Adrenal gland (tissue), 12 donors: ENCODE results near the gene SLC9A4. TPM values are rescaled to one million over a fixed set of nuclear protein-coding genes. Genes with fewer than 3 reads are reported as not detected.

ENCODE experiments used
- DNase-seq, 7 donors: peaks; one replicate each; pipeline ENCODE4 v3.0.0-alpha.2; 2019 to 2020
- H3K27ac ChIP-seq, 5 donors: fragments of 200-600 bp; sonication (generic) in 4 of 5; 1 replicate in 3 of 5; 2 replicates in 2 of 5; pipeline versions ENCODE4 v1.5.1 to v1.8.0; 2016 to 2020; ENCODE audit warnings: mild to moderate bottlenecking in 1 of 5
- H3K27me3 ChIP-seq: fragments of 200-600 bp; 2 replicates; pipeline ENCODE4 v1.8.0; 2021
- H3K36me3 ChIP-seq, 2 donors: fragments of 200-600 bp; replicated peaks in 1 of 2; 1 replicate in 1 of 2; 2 replicates in 1 of 2; pipeline versions ENCODE4 v1.5.1 to v1.8.0; 2018 to 2022
- H3K4me1 ChIP-seq, 2 donors: fragments of 200-600 bp; replicated peaks in 1 of 2; 1 replicate in 1 of 2; 2 replicates in 1 of 2; pipeline versions ENCODE4 v1.5.1 to v1.8.0; 2018 to 2021
- H3K4me3 ChIP-seq, 4 donors: fragments of 200-600 bp; sonication (generic) in 3 of 4; one replicate each; pipeline ENCODE4 v1.5.1; 2016 to 2018
- H3K9me3 ChIP-seq, 3 donors: fragments of 200-600 bp; sonication (generic) in 1 of 3; replicated peaks in 1 of 3; 1 replicate in 2 of 3; 2 replicates in 1 of 3; pipeline versions ENCODE4 v1.5.1 to v1.8.0; 2016 to 2021
- POLR2A ChIP-seq, 2 donors: fragments of 450-650 bp; IDR thresholded peaks; one replicate each; pipeline ENCODE4 v1.6.1; 2017; ENCODE audit warnings: antibody characterized with exemption in 2 of 2, mild to moderate bottlenecking in 2 of 2, moderate library complexity in 1 of 2
- WGBS, 4 donors: extraction: QIAGEN DNeasy Blood & Tissue Kit in 2 of 4; methylation state at CpG; one replicate each; pipeline versions ENCODE4 v1.1.5 to v1.1.7; 2013 to 2017; 5-methylcytosine and 5-hydroxymethylcytosine counted together
- intact Hi-C, 2 donors: fragments of 100-400 bp; cut with DNase I; formaldehyde crosslinking; loops; one replicate each; pipeline versions ENCODE4 v1.14.1 to v1.15.0; 2022 to 2023
- polyA plus RNA-seq, 3 donors: library from polyadenylated mRNA; stranded (reverse); fragments of 200-250 nt in 2 of 3; fragments of 350-450 nt in 1 of 3; fragmentation: Illumina TruSeq in 1 of 3; extraction: RNeasy Lipid Tissue Mini Kit (QIAGEN cat#74804) in 1 of 3; gene quantifications; one replicate each; pipeline ENCODE4 v1.2.3, GENCODE V29; 2013 to 2014
- total RNA-seq, 9 donors: library from RNA; depleted of rRNA in 4 of 9; stranded (reverse); fragments of >200 nt in 4 of 9; fragments of 120-200 nt in 1 of 9; fragmentation: NEBNext Ultra II Directional in 1 of 9; extraction: Animal tissue kit (Norgen Biotek cat#: 25700) in 1 of 9; gene quantifications; one replicate each; pipeline versions ENCODE4 v1.1.0 to v1.2.4, GENCODE V29; 2013 to 2023
- TF ChIP-seq, protein P1 (sequence below), 6 experiments: fragments of 450-650 bp in 4 of 6; fragments of 200-600 bp in 2 of 6; sonication (generic) in 1 of 6; IDR thresholded peaks; 1 replicate in 5 of 6; 2 replicates in 1 of 6; pipeline versions ENCODE4 v1.5.1 to v1.8.0; 2016 to 2021; ENCODE audit warnings: antibody characterized with exemption in 6 of 6, mild to moderate bottlenecking in 2 of 6, moderate library complexity in 1 of 6
- donor health status: healthy with polysubstance abuse.
- donor health status: Bipolar disorder and iron deficiency.
- donor health status: DM: yes; HTN: yes; CAD: no.
- donor health status: DM: no; HTN: no; CAD: no.
- donor health status: DM: no; HTN: no; CAD: no.
- donor health status: DM: yes; HTN: yes; CAD: no.

Gene SLC9A4
- total and polyA plus RNA-seq, 12 donors = 0.17 TPM; not detected in 11

DNA sequence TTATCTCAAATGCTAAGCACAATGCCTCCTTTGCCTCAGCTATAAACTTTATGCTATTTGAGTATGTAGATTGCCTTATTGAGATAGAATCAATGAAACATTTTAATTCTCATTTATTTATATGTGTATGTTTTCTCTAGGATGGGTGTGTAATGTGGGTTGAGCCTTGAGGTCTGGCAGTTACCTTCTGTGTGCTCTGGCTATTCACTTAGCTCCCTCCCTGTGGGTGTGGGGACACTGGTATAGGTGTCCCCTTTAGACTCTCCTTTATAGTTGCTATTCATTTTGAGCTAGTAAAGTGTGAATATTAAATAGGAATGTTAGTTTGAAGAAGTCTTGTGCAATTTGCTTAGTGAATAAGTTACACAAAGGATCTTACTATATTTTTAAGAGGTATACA is 1.8 kb downstream of the SLC9A4 start:
- no peak overlapping the region for H3K4me3 ChIP-seq
- no peaks in the 10 kb centered on the region for H3K9me3 ChIP-seq
- H3K27me3 ChIP-seq = peaks cover 6% of the 10 kb centered on the region
- H3K36me3 ChIP-seq = no peaks in the 10 kb centered on the region
- TF ChIP-seq POLR2A (IDR thresholded peaks at IDR 0.05) = no peak
- TF ChIP-seq, protein P1, sequence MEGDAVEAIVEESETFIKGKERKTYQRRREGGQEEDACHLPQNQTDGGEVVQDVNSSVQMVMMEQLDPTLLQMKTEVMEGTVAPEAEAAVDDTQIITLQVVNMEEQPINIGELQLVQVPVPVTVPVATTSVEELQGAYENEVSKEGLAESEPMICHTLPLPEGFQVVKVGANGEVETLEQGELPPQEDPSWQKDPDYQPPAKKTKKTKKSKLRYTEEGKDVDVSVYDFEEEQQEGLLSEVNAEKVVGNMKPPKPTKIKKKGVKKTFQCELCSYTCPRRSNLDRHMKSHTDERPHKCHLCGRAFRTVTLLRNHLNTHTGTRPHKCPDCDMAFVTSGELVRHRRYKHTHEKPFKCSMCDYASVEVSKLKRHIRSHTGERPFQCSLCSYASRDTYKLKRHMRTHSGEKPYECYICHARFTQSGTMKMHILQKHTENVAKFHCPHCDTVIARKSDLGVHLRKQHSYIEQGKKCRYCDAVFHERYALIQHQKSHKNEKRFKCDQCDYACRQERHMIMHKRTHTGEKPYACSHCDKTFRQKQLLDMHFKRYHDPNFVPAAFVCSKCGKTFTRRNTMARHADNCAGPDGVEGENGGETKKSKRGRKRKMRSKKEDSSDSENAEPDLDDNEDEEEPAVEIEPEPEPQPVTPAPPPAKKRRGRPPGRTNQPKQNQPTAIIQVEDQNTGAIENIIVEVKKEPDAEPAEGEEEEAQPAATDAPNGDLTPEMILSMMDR (IDR thresholded peaks at IDR 0.05) = no peak
- no peak for DNase-seq
- no peak overlapping the region for H3K27ac ChIP-seq
- H3K4me1 ChIP-seq = peaks cover 0 to 4% of the 10 kb centered on the region in 2 donors
- intact Hi-C loops = loop anchor here (10.0 kb wide), 1 partner anchor 140 kb away; the partner anchor contains the start of gene SLC9A2 (in 2 of the 2)

DNA sequence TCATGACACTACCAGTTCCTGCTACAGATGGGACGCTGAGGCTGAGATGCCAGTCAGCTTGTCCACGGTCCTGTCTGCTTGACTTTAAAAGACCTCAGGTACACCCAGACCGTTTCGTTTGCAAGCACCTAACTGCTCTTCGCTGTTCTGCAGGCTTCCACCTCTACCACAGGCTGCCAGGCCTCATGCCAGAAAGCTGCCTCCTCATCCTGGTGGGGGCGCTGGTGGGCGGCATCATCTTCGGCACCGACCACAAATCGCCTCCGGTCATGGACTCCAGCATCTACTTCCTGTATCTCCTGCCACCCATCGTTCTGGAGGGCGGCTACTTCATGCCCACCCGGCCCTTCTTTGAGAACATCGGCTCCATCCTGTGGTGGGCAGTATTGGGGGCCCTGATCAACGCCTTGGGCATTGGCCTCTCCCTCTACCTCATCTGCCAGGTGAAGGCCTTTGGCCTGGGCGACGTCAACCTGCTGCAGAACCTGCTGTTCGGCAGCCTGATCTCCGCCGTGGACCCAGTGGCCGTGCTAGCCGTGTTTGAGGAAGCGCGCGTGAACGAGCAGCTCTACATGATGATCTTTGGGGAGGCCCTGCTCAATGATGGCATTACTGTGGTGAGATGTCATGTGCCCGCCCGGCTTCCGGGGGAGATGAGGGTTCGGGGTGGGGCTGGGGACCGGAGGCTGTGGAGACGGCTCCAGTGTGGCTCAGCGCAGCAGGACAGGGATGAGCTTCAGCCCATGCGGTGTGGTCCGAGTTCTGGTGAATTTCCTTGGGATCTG is 5.9 kb downstream of the SLC9A4 start:
- no peak overlapping the region for H3K4me3 ChIP-seq
- H3K9me3 ChIP-seq = no peaks in the 10 kb centered on the region
- intact Hi-C loops = loop anchor here (10.0 kb wide), 1 partner anchor 136 kb away; the partner anchor contains the start of gene SLC9A2 (in 2 of the 2)
- H3K36me3 ChIP-seq = no peaks in the 10 kb centered on the region
- H3K4me1 ChIP-seq = no peaks in the 10 kb centered on the region
- WGBS, 4 donors = 73 to 88% (median 80%) methylated on average over 19 to 36 of the region's 36 CpGs
- DNase-seq = no peak
- no peaks in the 10 kb centered on the region for H3K27me3 ChIP-seq
- TF ChIP-seq, protein P1 (IDR thresholded peaks at IDR 0.05) = no peak
- no peak for TF ChIP-seq POLR2A (IDR thresholded peaks at IDR 0.05)
- H3K27ac ChIP-seq = no peak overlapping the region

DNA sequence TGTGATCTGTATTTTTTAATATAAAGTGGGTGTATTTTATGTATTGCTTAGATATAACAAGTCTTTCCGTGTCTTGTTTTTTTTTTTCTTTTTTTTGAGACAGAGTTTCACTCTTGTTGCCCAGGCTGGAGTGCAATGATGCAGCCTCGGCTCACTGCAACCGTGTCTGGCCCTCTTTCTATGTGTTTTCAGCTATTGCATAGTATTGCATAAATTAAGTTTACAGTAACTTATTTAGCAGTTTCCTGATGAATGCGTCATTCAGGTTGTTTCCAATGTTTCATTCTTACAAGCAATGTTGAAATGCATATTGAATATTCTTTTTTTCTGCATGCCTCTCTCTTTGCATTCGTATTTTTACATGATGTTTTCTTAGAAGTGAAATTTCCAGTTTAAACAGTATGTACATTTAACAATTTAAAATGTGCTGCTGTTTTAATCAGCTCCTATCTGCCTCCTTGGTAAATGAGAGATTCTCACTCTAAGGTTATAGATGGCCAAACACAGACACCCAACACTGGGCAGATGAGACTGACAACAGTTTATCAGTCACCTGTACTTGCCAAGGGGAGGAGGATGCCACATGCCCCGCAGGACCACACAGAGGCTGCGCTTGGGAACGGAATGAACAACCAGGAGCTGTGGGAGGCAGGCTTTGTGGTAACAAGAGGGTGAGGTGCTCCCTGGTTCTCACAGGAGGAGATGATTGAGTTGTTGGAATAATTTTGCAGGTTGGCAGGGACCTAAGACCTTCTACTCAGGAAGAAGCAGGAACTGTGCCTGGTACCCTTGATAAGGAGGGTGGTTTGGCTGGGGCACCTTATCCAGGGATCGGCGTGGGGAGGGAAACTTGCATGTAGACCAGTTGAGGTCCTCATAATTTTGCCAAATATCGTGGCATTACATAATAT is 7.5 kb downstream of the SLC9A4 start:
- Histone ChIP-seq H3K36me3 (no peaks in the 10 kb centered on the region), H3K4me1 (no peaks in the 10 kb centered on the region), H3K4me3 (no peak overlapping the region), H3K27me3 (no peaks in the 10 kb centered on the region), H3K9me3 (no peaks in the 10 kb centered on the region), H3K27ac (no peak overlapping the region)
- intact Hi-C loops = no loop called here
- TF ChIP-seq POLR2A (IDR thresholded peaks at IDR 0.05) = no peak
- TF ChIP-seq, protein P1 (IDR thresholded peaks at IDR 0.05) = no peak
- WGBS, 4 donors = 75 to 80% (median 78%) methylated on average over 11 of the region's 11 CpGs
- no peak for DNase-seq

- Histone ChIP-seq H3K9me3 (no peaks in the 10 kb centered on the region), H3K27ac (no peak overlapping the region), H3K4me1 (no peaks in the 10 kb centered on the region), H3K4me3 (no peak overlapping the region), H3K36me3 (no peaks in the 10 kb centered on the region), H3K27me3 (no peaks in the 10 kb centered on the region)
- no peak for DNase-seq
- intact Hi-C loops = no loop called here
- TF ChIP-seq, protein P1 (IDR thresholded peaks at IDR 0.05) = no peak
- TF ChIP-seq POLR2A (IDR thresholded peaks at IDR 0.05) = no peak
- WGBS, 4 donors = 75 to 83% (median 78%) methylated on average over 7 of the region's 7 CpGs
These were observed 8.9 kb downstream of the SLC9A4 start for GRCh38 chr2:102481931-102482330.
